C4-2B (cell line): ENCODE data around the gene FGF2.
"Not testable (repeated sequence)": the region's sequence is repeated elsewhere in the genome, so short reads cannot be mapped to it uniquely, and the experiment has no call there.

Experiments used
- H3K27ac ChIP-seq: fragments of 450-650 bp; 2 replicates; pipeline ENCODE4 v1.5.1; 2017
- CTCF ChIP-seq: fragments of 450-650 bp; conservative IDR thresholded peaks from 2 replicates; pipeline ENCODE4 v1.5.1; 2017; ENCODE audit warnings: mild to moderate bottlenecking
- ZFX ChIP-seq: fragments of 450-650 bp; IDR thresholded peaks from 2 replicates; pipeline ENCODE4 v1.6.1; 2017

FGF2 gene

GRCh38 chr4:122785099-122785498 is 41.5 kb upstream of the FGF2 start:
- TF ChIP-seq CTCF = no peak
- TF ChIP-seq ZFX = no peak
- H3K27ac ChIP-seq = no peak overlapping the region

- H3K27ac ChIP-seq = not testable (repeated sequence)
Measured at GRCh38 chr4:122786296-122786695, 40.3 kb upstream of the FGF2 start.

- H3K27ac ChIP-seq = not testable (repeated sequence)
Measured at GRCh38 chr4:122786920-122787319, 39.7 kb upstream of the FGF2 start.

GRCh38 chr4:122787940-122788339 is 38.7 kb upstream of the FGF2 start:
- H3K27ac ChIP-seq = no peak overlapping the region
- TF ChIP-seq ZFX (no peak), CTCF (no peak)

GRCh38 chr4:122788935-122789334 is 37.7 kb upstream of the FGF2 start:
- TF ChIP-seq CTCF (no peak), ZFX (no peak)
- H3K27ac ChIP-seq = no peak overlapping the region

GRCh38 chr4:122793811-122794210 is 32.8 kb upstream of the FGF2 start:
- no peak overlapping the region for H3K27ac ChIP-seq
- no peak for TF ChIP-seq ZFX
- TF ChIP-seq CTCF = no peak

GRCh38 chr4:122796801-122797404 is 29.7 kb upstream of the FGF2 start:
- no peak overlapping the region for H3K27ac ChIP-seq
- no peak for TF ChIP-seq ZFX
- no peak for TF ChIP-seq CTCF

GRCh38 chr4:122797405-122798094 is 29.1 kb upstream of the FGF2 start:
- no peak for TF ChIP-seq CTCF
- no peak for TF ChIP-seq ZFX
- H3K27ac ChIP-seq = no peak overlapping the region
